ENCODE results near the gene SORCS2.

Gene SORCS2

DNA sequence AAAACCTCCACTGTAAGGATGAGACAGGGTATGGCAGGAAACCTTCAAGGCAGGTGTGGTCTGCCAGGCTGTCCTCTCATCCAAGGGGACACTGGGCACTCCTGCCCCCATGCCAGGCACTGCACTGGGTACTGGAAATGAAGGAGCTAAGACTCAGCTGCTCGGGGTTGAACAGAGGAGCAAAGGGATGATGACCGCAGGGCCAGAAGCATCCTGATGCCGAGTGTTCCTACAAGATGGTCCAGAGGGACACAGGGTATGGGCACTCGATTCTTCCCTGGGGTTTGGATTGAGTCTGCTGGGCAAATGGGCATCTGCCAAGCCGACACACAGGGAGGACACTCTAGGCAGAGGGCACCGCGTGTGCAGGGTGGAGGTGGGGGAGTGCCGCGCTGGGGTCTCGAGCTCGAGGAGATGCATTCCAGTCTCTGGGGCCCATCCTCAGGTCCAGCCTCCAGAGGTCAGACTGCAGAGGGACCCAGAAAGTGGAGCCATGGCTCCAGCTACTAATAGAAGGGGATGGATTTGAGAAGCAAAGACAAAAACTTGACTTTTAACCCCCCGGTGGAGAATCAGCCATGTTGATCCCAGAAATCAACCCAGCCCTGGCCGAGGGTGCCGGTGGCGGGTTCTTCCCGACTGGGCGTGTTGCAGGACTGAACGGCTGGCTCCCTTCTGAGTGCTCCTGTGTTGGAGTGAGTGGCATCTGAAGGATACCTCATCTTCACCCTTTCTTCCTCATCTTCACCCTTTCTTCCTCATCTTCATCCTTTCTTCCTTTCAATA lies 500.3 kb downstream of the SORCS2 start:
- DNase-seq (ENCODE audit: low read depth) = no peak

DNA sequence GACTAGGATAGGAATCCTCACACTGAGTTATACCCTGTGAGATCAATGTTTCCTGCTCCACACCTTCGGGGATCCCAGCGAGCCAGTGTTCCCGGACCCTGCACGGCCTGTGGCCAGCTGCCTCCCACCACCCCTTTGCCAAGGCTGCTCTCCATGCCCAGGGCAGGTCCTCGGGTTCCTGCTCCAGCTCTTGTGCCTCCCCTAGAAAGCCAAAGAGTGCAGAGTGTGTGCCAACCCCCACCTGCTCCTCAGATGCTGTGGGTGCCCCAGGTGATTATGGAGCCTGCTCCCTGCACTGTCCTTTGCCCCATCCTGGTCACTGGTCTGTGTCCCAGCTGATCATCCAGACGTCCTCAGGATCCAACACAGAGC lies 500.9 kb downstream of the SORCS2 start:
- no peak for DNase-seq (ENCODE audit: low read depth)

DNA sequence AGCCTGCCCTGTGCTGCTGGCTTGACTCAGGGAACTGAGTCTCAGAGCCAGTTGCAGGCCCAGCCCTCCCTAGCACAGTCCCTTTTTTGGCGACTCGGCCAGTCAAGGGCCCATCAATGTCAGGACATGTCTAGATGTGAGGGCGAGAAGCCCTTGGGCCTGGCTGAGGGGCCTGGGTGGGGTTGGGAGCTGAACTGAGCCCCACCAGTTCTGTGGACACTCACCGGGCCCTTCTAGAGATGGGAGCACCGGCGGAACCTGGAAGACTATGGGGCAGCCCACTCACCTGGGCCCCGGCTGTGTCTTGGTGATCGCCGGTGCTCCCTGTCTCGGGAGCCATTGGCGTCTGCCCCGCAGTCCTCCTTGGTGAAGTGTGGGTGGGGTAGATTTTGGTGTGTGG lies 501.4 kb downstream of the SORCS2 start:
- no peak for DNase-seq (ENCODE audit: low read depth)

DNA sequence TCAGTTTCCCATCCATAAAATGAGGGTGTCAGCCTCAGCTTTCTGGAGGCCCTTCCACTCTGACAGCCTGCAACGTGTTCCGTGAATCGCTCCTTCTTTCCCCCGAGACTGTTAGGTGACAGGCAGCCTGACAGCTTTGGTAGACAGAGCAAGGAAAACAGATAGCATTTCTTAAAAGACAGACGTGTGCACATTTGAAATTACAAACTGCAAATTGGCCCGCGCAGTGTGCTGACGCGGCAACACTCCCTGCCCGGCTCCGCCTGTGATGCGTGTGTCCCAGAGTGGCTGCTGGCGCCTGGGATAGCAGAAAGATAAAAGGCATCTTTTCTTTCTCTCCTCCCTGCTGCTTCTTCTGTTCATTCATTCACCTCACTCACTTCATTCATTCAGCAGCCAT lies 502.0 kb downstream of the SORCS2 start:
- DNase-seq (ENCODE audit: low read depth) = no peak

DNA sequence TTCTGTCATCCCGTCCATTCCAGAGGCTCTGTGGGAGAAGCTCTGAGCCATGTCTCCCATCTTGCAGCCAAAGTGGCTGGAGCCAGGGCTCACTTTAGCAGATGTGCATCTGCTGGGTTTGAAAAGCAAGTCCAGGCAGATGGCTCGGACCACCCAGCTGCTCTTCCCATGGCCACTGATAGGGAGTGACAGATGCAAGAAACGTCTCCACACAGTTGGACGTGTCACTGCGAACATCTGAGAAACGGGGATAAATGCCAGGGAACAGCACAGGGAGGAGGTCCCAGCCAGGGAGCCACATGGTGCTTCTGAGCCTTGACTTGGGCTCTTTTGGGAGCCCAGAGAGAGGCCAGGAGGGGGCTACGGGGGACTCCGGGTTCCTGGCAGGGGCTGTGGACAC lies 505.0 kb downstream of the SORCS2 start:
- no peak for DNase-seq (ENCODE audit: low read depth)

DNA sequence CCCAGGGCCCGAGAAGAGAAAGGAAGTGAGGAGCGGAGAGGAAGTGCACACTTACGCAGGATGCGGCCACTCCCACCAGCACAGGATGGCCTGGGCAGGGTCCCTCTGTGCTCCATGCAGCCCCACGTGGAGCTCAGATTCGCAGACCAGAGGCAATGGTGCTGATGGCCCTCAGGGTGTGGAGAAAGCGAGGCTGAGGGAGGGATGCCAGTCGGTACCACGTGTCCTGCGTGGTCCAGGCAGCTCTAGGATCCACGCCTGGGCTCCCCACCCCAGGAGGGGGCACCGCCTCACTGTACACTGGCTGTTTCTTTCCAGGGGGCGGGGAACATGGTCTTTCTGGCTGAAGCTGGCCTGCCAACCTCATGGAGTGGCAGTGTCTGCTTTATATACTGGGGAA lies 505.5 kb downstream of the SORCS2 start:
- DNase-seq (ENCODE audit: low read depth) = no peak

DNA sequence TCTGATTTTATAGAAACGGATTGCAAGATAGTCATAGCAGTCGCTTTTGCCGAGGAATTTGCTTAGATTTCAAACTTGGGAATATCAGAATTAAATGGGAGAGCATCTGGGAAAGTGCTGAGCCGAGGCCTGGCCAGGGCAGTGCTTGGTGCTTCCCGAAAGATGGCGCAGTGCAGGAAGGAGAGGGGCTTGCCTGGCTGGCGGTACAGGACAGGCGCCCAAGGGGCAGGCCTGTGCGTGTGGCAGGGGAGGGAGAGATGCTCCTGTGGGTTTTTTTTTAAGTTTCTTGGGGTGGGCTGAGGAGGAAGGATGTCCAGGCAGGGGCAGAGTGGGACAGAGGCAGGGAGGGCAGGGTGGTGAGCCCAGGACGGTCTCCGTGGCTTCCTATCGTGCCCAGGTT lies 506.2 kb downstream of the SORCS2 start:
- DNase-seq (ENCODE audit: low read depth) = no peak

DNA sequence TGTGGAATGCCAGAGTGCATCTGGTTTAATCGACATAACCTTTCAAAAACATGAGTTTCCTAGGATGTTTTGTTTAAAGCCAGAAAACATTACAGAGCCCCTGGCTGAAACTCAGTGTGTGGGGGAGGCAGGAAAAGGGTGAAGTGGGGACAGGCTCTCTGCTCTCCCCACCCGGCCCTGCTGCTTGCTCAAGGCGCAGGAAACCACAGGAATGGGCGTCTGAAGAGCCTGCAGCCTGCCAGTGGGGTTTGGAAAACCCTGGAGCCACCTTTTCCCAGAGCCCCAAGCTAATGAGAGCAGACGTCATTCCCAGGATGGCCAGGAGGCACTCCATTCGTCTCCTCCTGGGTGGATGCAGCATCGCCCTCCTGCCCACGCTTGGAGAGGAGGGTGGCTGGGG lies 506.7 kb downstream of the SORCS2 start:
- no peak for DNase-seq (ENCODE audit: low read depth)

DNA sequence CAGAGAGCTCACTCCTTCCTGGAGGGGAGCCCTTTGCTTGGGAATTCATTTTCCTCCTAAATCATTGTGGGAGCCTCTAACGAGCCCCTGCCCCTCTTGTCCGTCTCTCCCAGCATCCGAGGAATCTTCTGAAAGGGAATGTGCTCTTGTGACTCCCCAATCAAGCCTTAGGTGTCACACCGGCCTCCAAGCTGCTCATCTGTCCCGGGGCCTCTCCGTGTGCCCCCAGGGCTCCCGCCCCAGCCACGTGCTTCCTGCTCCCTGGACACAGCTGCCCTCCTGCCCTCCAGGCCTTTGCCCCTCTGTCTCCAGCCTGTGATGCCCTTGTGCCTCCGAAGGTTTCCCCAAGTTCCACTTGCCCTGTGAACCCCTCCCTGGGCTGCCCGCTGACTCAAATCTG lies 507.5 kb downstream of the SORCS2 start:
- no peak for DNase-seq (ENCODE audit: low read depth)

DNA sequence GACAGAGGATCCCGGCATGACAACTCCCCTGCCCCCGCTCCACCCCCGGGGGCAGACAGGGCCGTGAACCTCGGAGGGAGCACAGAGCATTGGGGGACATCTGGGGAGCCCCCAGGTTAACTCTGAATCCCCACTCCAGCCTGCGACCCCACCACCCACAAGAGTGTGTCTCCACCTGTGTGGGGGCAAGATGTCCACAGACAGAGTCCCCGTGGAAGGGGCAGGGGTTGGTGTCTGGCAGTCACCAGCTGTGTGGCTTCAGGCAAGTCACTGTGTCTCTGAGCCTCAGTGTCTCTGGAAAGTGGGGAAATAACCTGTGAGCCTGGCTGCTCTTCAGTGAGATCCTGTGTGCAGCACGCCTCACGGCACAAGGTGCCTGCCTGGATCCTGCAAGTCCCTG lies 508.3 kb downstream of the SORCS2 start:
- DNase-seq (ENCODE audit: low read depth) = no peak

DNA sequence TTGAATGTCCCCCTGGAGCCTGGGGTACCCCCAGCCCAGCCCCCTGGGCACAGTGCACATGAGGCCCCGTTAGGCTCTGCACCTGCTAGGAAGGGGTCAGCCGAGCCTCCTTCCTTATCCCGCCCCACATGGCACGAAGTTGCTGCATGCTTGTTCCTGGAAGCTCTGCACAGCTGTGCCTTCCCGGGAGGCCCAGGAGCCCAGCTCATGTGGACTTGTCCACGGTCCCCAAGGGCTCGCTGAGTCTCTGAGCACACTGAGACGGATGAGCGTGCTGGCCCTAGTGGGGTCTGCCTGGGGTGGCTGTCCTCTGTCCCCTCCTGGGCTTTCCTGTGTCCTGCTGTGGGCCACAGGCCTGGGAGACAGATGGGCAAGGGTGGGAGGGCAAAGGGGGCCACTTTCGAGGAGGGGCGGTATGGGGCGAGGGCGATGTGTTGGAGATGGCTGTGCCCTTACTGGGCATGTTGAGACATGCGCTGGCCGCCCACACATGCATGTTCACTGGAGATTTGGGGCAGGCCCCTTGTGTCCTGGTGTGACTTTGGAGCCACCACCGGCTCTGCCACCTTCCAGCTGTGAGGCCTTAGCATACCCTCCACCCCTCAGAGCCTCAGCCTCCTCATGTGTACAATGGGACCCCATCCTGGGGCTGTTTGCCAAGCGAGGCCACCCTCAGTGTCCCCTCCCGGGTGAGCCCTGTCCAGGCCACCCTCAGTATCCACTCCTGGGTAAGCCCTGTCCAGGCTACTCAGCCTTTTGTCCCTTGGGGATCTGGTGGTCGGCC lies 509.7 kb downstream of the SORCS2 start:
- DNase-seq (ENCODE audit: low read depth) = no peak

DNA sequence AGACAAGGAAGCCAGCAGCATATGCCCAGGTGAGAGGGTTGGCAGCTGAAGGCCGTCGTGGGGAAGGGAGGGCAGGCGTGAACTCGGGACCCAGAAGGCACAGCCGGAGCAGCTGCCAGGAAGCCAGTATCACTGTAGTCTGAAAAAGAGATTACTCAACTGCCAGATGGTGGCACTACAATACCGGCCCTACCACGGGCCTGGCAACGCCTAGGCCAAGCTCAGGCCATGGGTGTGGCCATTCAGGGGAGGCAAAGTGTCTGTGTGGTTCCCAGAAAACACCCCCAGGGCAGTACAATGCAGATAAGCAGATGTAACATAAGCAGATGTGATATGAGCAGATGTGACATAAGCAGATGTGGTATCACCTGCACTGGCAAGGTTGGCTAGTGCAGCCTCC lies 511.4 kb downstream of the SORCS2 start:
- DNase-seq (ENCODE audit: low read depth) = no peak

DNA sequence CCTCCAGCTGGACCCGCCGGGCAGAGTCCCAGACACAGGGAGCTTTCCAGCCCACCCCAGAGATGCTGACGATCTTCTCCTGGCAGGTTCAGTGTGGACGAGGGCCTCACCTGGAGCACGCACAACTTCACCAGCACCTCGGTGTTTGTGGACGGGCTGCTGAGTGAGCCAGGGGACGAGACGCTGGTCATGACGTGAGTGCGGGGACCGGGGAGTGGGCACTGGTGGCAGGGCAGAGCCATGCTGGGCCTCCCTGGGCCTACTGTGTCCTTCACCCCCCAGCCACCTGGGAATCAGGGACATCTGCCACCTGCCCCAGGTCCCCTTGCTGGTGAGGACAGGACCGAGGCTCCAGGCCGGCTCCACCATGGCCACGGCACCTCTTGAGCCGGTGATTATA lies 511.8 kb downstream of the SORCS2 start:
- no peak for DNase-seq (ENCODE audit: low read depth)

DNA sequence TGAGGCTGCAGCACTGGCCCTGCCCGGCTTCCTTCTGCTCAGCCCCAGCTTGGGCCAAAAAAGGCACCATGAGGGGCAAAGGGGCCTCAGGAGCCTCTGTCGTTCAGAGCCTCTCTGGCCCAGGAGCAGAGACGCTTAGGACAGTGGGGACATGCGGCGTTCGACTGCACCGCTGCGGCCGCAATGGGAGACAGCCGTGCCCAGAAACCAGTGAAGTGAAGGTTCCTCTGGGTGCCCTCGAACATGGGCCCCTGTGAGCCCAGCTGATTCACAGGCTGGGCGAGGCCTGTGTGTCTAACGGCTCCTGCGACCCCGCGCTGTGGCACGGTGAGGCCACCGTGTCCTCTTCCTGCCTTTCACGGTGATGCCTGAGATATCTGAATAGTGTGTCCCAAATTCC lies 512.3 kb downstream of the SORCS2 start:
- DNase-seq (ENCODE audit: low read depth) = no peak

DNA sequence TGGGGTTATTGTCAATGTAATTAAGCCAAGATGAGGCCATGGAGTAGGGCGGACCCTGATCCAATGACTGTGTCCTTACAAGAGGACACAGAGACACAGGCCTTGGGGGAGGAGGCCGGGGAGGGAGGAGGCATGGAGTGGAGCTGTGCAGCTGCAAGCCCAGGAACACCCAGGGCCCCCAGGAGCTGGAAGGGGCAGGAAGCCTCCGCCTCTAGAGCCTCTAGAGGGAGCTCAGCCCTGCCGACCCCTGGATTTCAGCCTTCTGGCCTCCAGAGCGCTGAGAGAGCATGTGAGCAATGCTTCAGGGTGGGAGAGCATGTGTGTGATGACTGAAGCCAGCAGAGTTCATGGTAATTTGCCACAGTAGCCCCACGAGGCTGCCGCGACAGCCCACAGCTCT lies 512.7 kb downstream of the SORCS2 start:
- no peak for DNase-seq (ENCODE audit: low read depth)

DNA sequence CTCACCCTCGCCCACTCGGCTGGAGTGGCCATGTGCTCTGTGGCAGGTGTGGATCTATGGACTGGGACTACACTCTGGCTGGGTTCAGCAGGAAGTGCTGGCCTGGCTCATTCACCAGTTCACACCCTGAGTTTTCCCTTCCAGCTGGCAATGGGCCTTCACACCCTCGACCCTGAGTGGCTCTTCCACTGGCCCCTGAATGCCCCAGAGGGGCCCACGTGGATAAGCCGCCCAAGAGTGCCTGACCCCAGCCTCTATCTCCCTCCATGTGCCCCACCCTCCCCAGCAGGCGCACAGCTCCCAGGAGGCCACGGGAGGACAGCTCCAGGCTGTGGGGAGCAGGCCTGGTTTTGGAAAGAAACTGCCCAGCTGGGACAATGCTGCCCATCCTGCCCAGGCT lies 513.3 kb downstream of the SORCS2 start:
- no peak for DNase-seq (ENCODE audit: low read depth)

DNA sequence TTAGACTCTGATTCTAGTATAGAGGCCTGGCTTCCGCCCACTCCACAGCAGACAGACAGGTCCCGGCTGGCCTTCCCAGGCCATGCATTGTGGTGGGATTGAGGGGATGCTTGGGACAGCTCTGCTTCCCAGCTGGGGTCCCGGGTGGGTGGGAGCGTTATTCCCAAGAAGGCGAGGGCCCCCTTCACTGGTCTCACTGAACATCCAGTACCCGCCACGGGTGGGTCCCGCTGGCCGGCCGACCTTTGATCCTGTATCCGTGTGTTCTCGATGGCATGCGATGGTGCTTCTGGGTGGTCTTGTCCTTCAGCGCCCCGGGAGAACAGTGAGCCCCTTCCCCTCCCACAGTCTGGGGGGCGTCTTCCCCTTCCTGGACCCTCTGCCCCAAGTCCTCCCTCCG lies 515.9 kb downstream of the SORCS2 start:
- DNase-seq (ENCODE audit: low read depth) = no peak

DNA sequence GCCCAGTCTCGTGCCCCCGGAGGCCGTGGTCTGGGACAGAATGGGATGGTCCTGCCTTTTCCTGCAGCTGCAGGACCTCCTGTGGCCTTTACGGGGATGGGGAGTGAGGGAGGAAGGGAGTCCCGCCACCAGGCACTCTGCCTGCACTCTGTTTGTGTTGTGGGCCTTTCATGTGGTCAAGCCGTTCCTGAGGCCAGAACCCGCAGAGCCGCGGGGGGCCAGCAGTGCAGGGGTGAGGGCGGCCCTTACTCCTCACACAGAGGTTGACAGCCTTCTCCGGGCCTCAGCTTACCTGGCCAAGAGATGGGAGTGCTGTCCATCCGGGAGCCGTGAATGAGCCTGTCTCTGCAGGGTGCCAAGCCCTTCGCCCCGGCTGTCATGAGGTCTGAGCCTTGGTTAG lies 516.6 kb downstream of the SORCS2 start:
- no peak for DNase-seq (ENCODE audit: low read depth)

DNA sequence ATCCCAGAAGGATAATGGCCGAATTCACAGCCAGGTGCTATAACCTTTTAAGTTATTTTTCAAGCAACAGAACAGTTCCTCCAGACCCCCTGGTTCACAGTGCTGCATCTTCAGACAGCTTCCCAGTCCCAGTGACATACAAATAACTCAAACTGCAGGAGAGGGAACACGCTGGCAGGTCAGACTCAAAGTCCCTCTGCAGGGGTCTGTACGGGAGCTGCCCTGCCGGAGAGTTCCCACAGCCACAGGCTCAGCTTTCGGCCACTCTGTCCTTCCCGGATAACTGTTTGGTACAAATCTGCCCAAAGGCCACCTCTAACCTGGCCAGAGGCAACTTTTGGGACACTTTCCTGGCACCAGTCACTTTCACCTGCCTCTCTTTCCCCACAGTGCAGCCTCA lies 517.1 kb downstream of the SORCS2 start:
- no peak for DNase-seq (ENCODE audit: low read depth)

DNA sequence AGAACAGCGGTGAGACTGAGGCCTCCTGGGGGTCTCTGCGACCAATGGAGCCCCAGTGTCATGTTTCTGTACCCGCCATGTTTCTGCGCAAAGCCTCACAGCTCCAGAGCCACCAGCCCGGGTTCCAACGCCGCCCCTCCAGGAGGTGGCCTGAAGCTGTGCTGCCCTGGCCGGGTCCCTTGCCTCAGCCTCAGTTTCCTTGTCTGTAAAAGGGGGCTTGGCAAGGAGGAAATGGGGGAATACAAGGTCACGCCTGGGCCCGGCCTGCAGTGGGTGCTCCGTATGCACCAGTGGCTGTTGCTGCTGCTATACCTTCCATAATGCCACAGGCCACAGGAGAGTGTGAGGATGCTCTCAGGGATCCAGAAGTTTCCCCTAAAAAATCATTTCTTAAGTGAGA lies 517.8 kb downstream of the SORCS2 start:
- DNase-seq (ENCODE audit: low read depth) = no peak

DNA sequence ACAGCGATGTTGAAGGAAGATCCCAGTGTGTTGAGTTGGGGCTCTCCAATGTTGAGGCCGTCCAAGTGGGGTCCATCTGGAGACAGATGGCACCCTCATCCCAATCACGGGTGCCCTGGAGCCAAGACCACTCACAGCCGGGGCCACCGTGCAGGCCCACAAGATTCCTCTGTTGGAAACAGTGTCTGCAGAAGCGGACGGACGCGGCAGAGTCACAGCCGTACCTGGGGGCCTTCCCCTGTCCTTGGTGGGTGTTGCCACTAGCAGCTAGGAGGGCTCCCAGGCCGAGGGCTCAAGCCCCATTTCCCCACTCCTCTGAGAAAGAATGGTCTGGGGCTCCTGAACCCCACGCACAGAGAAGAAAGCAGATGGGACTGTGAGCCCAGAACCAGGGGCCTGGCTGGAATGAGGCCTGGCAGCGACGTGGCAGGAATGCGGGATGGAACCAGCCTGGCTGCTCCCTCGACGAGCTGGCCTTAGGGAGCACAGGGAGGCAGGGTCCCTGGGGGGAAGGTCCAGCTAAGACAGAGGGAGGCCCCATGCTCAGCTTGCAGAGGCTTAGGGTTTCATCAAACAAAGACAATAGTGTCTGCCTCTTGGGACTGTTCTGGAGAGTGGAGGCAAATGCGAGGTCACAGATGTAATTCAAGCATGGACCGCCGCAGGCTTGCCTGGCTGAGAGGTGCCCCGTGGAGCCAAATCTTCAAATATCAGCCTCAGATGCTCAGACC lies 518.4 kb downstream of the SORCS2 start:
- no peak for DNase-seq (ENCODE audit: low read depth)

DNA sequence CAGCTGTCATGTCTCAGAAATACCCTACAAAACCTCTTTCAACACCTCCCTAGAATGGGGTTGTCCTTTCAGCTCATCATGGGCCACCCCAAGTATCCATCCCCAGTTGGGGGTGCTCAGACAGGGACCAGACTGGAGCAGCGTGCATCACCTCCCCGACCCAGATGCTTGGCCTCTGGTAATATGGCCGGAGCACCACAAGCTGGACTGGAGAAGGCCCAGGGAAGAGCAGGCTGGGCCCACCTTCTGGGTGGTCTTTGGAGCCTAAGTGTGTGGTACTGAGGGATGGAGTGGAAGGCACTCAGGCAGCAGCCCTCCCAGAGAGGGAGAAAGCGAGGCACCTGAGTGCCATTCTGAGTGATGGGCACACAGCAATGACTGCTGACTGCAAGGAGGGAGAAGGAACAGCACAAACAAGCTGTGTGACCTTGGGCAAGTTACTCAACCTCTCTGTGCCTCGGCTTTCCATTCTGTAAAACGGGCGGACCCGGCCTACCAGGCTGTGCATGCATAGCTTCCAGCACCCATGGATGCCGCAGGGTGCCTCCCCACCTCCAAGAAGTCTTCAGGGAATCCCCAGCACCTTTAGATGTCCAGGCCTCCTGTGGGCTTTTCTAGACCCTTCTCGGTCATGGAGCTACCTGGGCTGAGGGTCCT lies 519.1 kb downstream of the SORCS2 start:
- DNase-seq (ENCODE audit: low read depth) = no peak

Data from stimulated activated CD8-positive, alpha-beta memory T cell treated with anti-CD3 and anti-CD28 coated beads, Interleukin-15, amount 100 ng/mL, for 24 hours (primary cell).